Measurements from ENCODE around the gene KPNA6. TPM values are rescaled to one million over a fixed set of nuclear protein-coding genes. Genes with fewer than 3 reads are reported as not detected.

KPNA6 gene
- total and polyA plus RNA-seq, 9 of the 15 experiments (the other 6 are each of a cell fraction or from before 2014, with no cell fraction given), result 20.1 to 54.6 (median 32.2) TPM

DNA sequence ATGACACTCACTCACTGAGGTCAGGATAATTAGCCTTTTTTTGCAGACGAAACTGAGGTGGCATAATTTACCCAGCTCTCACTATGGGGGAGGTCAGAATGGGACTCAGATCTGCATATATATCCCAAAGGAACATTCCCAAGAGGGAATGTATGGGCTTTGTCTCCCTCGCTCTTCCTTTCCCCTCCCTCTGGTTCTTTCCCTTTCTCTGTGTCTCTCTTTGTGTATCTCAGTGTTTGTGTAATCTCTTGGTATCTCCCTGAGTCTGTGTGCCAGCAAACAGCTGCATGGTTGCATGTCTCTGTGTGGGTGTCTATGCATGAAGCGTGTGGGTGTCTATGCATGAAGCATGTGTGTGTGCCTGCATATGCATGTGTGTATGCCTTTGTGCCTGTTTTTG lies 30.4 kb upstream of the KPNA6 start:
- Histone ChIP-seq H3K9me1 (ENCODE audit: control insufficient read depth, insufficient read depth, low read length) (peaks cover 4% of the 10 kb centered on the region), H4K20me1 (replicated peaks; ENCODE audit: control insufficient read depth, insufficient read depth, low read length) (no peaks in the 10 kb centered on the region; the same call in 1 of the 2 replicates), H3K79me2 (ENCODE audit: control insufficient read depth, insufficient read depth, low read length) (peaks cover 21% of the 10 kb centered on the region), H2AFZ (ENCODE audit: low read depth, low read length) (no peak overlapping the region), H3K9ac (ENCODE audit: insufficient read depth in 1 of 2, low read depth in 2 of 2, low read length in 2 of 2) (no peak overlapping the region; a peak in 1 of 4 replicates), H3K9me3 (replicated peaks; ENCODE audit: control insufficient read depth, insufficient read depth, low read depth, low read length) (no peaks in the 10 kb centered on the region), H3K36me3 (ENCODE audit: control insufficient read depth, insufficient read depth, low read length) (peaks cover 50% of the 10 kb centered on the region), H3K4me1 (replicated peaks in 1 of 2; ENCODE audit: control insufficient read depth in 2 of 2, insufficient read depth in 2 of 2, low read length in 2 of 2) (peaks cover 9 to 16% of the 10 kb centered on the region in 2 experiments; a peak in 4 of 5 replicates), H3K27me3 (ENCODE audit: control insufficient read depth in 2 of 2, insufficient read depth in 2 of 2, low read length in 2 of 2) (no peaks in the 10 kb centered on the region), H3K4me3 (no peak overlapping the region), H3K4me2 (ENCODE audit: insufficient read depth, low read length) (no peak overlapping the region), H3K27ac (ENCODE audit: extremely low read depth, low read depth, low read length) (no peak overlapping the region)
- 67% methylated on average over 3 of the region's 3 CpGs for WGBS (ENCODE audit: insufficient coverage, low coverage, missing lambda C conversion rate)
- FAIRE-seq (no peak), DNase-seq (ENCODE audit: extremely low read depth in 1 of 4, low spot score in 3 of 4) (no peak), ATAC-seq (no peak)
- TF ChIP-seq KLF6 (CRISPR knock-in tag; IDR thresholded peaks at IDR 0.05; ENCODE audit: borderline replicate concordance) (no peak), NFIC (IDR thresholded peaks at IDR 0.05) (no peak), BRD4 (IDR thresholded peaks at IDR 0.05) (no peak), GTF2E2 (tag; IDR thresholded peaks at IDR 0.05) (no peak), IFI16 (CRISPR knock-in tag; IDR thresholded peaks at IDR 0.05) (no peak), NR2C1 (IDR thresholded peaks at IDR 0.05) (no peak), NR2C1 (tag; IDR thresholded peaks at IDR 0.05) (no peak), ZNF165 (CRISPR knock-in tag; IDR thresholded peaks at IDR 0.05; ENCODE audit: borderline replicate concordance) (no peak), YY1 (IDR thresholded peaks at IDR 0.05; ENCODE audit: borderline replicate concordance in 1 of 3, control insufficient read depth in 1 of 3, extremely low read depth in 1 of 3, insufficient read depth in 3 of 3, insufficient read length in 1 of 3, insufficient replicate concordance in 2 of 3, low read depth in 1 of 3, low read length in 2 of 3) (no peak), TFAM (CRISPR knock-in tag; conservative IDR thresholded peaks at IDR 0.05) (no peak), PCBP2 (IDR thresholded peaks at IDR 0.05; ENCODE audit: low read depth, low read length, poor library complexity, severe bottlenecking) (no peak), CCNT2 (IDR thresholded peaks at IDR 0.05; ENCODE audit: borderline replicate concordance, extremely low read depth, insufficient read length, low read depth, low read length) (no peak), ZFP30 (CRISPR knock-in tag; IDR thresholded peaks at IDR 0.05; ENCODE audit: borderline replicate concordance) (no peak), ZNF224 (CRISPR knock-in tag; IDR thresholded peaks at IDR 0.05) (no peak), POLR2A (conservative IDR thresholded peaks at IDR 0.05) (no peak), SP1 (CRISPR knock-in tag; IDR thresholded peaks at IDR 0.05) (no peak)
- TF ChIP-seq, protein P1, sequence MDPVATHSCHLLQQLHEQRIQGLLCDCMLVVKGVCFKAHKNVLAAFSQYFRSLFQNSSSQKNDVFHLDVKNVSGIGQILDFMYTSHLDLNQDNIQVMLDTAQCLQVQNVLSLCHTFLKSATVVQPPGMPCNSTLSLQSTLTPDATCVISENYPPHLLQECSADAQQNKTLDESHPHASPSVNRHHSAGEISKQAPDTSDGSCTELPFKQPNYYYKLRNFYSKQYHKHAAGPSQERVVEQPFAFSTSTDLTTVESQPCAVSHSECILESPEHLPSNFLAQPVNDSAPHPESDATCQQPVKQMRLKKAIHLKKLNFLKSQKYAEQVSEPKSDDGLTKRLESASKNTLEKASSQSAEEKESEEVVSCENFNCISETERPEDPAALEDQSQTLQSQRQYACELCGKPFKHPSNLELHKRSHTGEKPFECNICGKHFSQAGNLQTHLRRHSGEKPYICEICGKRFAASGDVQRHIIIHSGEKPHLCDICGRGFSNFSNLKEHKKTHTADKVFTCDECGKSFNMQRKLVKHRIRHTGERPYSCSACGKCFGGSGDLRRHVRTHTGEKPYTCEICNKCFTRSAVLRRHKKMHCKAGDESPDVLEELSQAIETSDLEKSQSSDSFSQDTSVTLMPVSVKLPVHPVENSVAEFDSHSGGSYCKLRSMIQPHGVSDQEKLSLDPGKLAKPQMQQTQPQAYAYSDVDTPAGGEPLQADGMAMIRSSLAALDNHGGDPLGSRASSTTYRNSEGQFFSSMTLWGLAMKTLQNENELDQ (CRISPR knock-in tag; IDR thresholded peaks at IDR 0.05; ENCODE audit: borderline replicate concordance), result no peak
- TF ChIP-seq, protein P2, sequence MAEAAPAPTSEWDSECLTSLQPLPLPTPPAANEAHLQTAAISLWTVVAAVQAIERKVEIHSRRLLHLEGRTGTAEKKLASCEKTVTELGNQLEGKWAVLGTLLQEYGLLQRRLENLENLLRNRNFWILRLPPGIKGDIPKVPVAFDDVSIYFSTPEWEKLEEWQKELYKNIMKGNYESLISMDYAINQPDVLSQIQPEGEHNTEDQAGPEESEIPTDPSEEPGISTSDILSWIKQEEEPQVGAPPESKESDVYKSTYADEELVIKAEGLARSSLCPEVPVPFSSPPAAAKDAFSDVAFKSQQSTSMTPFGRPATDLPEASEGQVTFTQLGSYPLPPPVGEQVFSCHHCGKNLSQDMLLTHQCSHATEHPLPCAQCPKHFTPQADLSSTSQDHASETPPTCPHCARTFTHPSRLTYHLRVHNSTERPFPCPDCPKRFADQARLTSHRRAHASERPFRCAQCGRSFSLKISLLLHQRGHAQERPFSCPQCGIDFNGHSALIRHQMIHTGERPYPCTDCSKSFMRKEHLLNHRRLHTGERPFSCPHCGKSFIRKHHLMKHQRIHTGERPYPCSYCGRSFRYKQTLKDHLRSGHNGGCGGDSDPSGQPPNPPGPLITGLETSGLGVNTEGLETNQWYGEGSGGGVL (CRISPR knock-in tag; IDR thresholded peaks at IDR 0.05), result no peak
- TF ChIP-seq, protein P3, sequence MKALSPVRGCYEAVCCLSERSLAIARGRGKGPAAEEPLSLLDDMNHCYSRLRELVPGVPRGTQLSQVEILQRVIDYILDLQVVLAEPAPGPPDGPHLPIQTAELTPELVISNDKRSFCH (CRISPR knock-in tag; IDR thresholded peaks at IDR 0.05), result no peak
- TF ChIP-seq, protein P3 (tag; IDR thresholded peaks at IDR 0.05), result no peak
- in situ Hi-C loops (cut with MboI) (no loop called here), intact Hi-C loops (cut with micrococcal nuclease) (no loop called here)
- CTCF ChIA-PET (ENCODE audit: low intra/inter-chr PET ratio), result no interaction called here
- POLR2A ChIA-PET, result interaction anchor here (1.0 kb wide), 1 partner anchor 22 kb away, joined by 3 read pairs; no protein-coding TSS in a partner anchor
- no TSS peak for BruUV-seq (replicated peaks)
